ENCODE data around the gene SLC39A8. TPM values are rescaled to one million over a fixed set of nuclear protein-coding genes. Genes with fewer than 3 reads are reported as not detected.
"Not testable (repeated sequence)": the region's sequence is repeated elsewhere in the genome, so short reads cannot be mapped to it uniquely, and the experiment has no call there.

Gene SLC39A8
- total RNA-seq, 1 experiment from 2014 or later, result 22.8 TPM

- in situ Hi-C loops (cut with HindIII; ENCODE audit: low pct_unique_long_range_greater_than_20kb, low sequenced_read_pairs), result no loop called here
- no peak for DNase-seq (ENCODE audit: low read depth)
Measured at GRCh38 chr4:102311912-102312311, 33.4 kb downstream of the SLC39A8 start.

GRCh38 chr4:102311407-102311806 lies 33.9 kb downstream of the SLC39A8 start:
- in situ Hi-C loops (cut with HindIII; ENCODE audit: low pct_unique_long_range_greater_than_20kb, low sequenced_read_pairs), result no loop called here
- DNase-seq (ENCODE audit: low read depth), result no peak

DNA sequence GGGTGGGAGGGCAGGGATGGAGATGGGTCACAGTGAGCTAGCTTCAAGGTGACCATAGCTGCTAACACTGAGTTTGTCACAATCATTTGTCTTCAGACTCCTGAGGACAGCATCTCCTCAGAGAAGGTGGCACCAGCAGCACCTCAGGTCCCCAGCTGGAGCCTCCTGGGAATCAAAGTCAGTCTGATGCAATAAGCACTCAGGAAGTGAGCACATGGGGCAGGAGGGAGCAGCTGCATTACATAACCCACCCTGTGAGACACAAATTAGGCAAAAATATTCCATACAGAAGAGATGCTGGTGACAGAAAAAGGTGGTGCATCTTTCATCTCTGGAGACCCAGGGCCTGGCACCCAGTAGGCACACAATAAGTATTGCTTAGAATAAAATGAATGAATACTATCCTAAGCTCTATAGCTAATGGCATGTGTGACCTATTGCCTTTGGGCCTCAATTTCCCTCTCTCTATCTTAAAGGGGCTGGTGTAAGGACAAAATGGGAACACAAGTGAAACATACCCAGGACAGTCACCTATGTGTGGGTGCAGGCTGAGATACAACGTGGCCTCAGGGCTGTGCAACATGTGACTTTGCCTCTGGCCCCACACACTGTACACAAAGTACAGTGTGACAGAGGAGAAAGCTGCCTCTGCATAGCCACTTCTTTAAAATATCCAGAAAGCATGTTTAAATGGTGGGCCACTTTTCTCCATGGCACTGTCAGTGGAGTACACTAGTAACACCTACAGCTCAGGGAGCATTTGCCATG lies 37.1 kb downstream of the SLC39A8 start:
- in situ Hi-C loops (cut with HindIII; ENCODE audit: low pct_unique_long_range_greater_than_20kb, low sequenced_read_pairs), result no loop called here
- DNase-seq (ENCODE audit: low read depth), result no peak

- in situ Hi-C loops (cut with HindIII; ENCODE audit: low pct_unique_long_range_greater_than_20kb, low sequenced_read_pairs), result no loop called here
- DNase-seq (ENCODE audit: low read depth), result no peak
Measured at GRCh38 chr4:102305666-102306065, 39.6 kb downstream of the SLC39A8 start.

- no peak for DNase-seq (ENCODE audit: low read depth)
- in situ Hi-C loops (cut with HindIII; ENCODE audit: low pct_unique_long_range_greater_than_20kb, low sequenced_read_pairs), result no loop called here
Measured at GRCh38 chr4:102302762-102303161, 42.5 kb downstream of the SLC39A8 start.

- no peak for DNase-seq (ENCODE audit: low read depth)
- in situ Hi-C loops (cut with HindIII; ENCODE audit: low pct_unique_long_range_greater_than_20kb, low sequenced_read_pairs), result no loop called here
Measured at GRCh38 chr4:102301167-102301566, 44.1 kb downstream of the SLC39A8 start.

DNA sequence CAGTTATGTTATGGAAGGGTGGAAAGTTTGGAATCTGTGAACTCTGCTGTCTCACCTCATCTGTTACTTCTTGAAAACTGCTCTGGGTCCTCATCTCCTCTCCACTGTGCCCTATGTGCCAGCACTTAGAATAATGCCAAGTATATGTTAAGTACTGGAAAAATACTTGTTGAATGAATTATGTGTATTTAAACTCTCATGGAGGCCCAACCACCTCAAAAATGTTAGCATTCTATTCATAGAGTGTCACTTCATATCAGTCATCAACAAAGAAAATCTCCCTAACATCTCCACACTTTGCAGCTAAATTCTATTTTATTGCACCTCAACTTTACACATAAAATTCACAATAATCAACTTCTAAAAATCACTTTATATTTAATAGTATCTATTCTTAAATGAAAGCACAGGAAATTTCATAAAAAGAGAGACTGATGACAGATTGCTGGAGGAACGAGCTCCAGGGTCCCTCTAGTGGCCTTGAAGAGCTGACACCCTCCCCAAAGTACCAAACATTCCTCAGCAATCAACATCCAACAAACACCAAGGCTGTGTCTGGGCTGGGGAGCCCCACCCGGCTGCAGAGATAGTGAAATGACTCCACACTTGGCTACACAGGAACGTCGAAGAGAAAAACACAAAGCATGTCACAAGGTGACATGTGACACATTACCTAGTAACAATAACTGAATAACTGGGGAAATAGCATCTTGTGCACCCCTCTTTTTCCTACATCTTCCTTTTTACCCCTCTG lies 45.8 kb downstream of the SLC39A8 start:
- in situ Hi-C loops (cut with HindIII; ENCODE audit: low pct_unique_long_range_greater_than_20kb, low sequenced_read_pairs), result no loop called here
- peak; percentile 75 for DNase-seq (ENCODE audit: low read depth)

- in situ Hi-C loops (cut with HindIII; ENCODE audit: low pct_unique_long_range_greater_than_20kb, low sequenced_read_pairs), result no loop called here
- DNase-seq (ENCODE audit: low read depth), result no peak
Measured at GRCh38 chr4:102298716-102299115, 46.6 kb downstream of the SLC39A8 start.

DNA sequence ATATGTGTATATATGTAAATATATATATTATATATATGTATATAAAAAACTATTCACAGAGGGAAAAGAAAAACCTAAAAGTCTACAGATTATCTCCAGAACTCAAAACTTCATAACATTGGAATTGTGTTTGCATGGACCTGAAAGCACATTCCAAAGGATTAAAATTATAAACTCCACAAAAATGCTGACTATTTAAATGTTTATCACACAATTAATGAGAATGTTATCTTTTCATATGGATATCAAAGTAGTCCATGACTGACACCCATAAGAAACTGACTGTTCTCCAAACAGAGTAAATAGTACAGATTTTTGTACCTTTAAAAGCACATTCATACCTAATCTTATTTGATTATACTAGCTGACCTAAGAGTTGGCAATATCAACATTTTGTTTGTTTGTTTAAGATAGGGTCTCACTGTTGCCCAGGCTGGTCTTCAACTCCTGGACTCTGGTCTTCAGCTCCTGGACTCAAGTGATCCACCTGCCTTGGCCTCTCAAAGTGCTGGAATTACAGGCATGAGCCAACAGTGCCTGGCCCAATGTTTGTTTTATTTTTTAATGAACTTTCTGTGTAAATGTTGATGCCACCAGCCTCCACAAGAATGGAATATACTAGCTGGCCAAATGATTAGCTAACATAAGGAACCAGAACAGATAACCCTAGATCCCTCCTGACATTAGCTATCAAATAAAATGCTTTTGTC lies 50.0 kb downstream of the SLC39A8 start:
- DNase-seq (ENCODE audit: low read depth), result no peak
- in situ Hi-C loops (cut with HindIII; ENCODE audit: low pct_unique_long_range_greater_than_20kb, low sequenced_read_pairs), result no loop called here

GRCh38 chr4:102288497-102288896 lies 56.8 kb downstream of the SLC39A8 start:
- in situ Hi-C loops (cut with HindIII; ENCODE audit: low pct_unique_long_range_greater_than_20kb, low sequenced_read_pairs), result no loop called here
- no peak for DNase-seq (ENCODE audit: low read depth)

DNA sequence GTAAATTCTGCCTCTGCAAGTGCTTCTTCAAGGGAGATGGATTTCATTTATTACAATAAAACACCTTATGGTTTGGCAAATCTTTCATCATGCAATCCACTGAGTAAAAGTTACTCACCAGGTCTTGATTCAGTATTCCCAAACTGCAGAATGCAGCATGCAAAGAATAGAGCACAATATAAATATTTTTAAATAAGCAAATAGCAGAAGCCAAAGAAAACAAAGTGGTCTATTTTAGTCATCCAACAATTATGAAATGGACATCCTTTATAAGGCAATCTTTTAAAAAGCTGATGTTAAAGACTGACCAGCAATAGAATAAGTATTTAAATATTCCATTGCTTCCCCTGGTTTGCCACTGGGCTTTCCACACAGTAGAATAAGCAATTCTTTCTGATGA lies 59.5 kb downstream of the SLC39A8 start:
- no peak for DNase-seq (ENCODE audit: low read depth)
- in situ Hi-C loops (cut with HindIII; ENCODE audit: low pct_unique_long_range_greater_than_20kb, low sequenced_read_pairs), result no loop called here

DNA sequence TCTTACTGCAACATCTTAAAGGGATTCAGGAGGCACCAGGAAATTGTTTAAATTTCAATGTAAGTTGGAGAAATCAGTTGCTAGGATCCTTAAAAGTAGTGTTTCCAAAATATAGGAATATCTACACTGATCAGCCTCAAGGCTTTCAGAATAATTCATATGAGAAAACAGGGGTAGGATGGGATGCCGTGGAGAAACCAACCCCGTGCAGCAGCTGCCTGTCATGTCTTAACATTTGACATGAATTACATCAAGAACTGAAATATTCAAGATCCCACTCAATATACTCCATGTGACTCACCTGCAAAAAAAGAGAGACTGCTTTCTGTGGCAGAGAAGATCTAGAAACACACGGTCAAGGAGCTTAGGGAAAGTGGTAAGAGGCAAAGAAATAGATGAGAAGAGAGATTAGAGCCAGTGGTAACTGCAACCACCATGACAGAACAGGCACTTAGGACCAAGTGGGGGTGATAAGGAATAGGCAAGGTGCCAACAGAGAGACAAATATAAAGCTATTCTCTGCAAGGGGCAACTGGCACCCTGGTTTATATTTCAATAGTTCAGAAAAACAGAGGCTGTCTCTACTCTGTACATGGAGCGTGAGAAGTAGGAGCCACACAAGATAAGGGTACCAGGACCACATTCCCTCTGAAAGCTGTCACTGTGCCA lies 64.0 kb downstream of the SLC39A8 start:
- in situ Hi-C loops (cut with HindIII; ENCODE audit: low pct_unique_long_range_greater_than_20kb, low sequenced_read_pairs), result no loop called here
- no peak for DNase-seq (ENCODE audit: low read depth)

DNA sequence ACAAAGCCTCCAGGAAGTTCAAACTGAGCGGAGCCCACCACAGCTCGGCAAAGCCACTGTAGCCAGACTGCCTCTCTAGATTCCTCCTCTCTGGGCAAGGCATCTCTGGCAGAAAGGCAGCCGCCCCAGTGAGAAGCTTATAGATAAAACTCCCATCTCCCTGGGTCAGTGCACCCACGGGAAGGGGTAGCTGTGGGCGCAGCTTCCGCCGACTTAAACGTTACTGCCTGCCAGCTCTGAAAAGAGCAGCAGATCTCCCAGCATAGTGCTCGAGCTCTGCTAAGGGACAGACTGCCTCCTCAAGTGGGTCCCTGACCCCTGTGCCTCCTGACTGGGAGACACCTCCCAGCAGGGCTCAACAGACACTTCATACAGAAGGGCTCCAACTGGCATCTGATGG lies 72.0 kb downstream of the SLC39A8 start:
- DNase-seq (ENCODE audit: low read depth); in situ Hi-C loops (cut with HindIII; ENCODE audit: low pct_unique_long_range_greater_than_20kb, low sequenced_read_pairs): not testable (repeated sequence)

GRCh38 chr4:102272318-102272717 lies 73.0 kb downstream of the SLC39A8 start:
- in situ Hi-C loops (cut with HindIII; ENCODE audit: low pct_unique_long_range_greater_than_20kb, low sequenced_read_pairs), result no loop called here
- DNase-seq (ENCODE audit: low read depth), result no peak

- in situ Hi-C loops (cut with HindIII; ENCODE audit: low pct_unique_long_range_greater_than_20kb, low sequenced_read_pairs), result no loop called here
- DNase-seq (ENCODE audit: low read depth), result no peak
Measured at GRCh38 chr4:102268355-102268754, 76.9 kb downstream of the SLC39A8 start.

DNA sequence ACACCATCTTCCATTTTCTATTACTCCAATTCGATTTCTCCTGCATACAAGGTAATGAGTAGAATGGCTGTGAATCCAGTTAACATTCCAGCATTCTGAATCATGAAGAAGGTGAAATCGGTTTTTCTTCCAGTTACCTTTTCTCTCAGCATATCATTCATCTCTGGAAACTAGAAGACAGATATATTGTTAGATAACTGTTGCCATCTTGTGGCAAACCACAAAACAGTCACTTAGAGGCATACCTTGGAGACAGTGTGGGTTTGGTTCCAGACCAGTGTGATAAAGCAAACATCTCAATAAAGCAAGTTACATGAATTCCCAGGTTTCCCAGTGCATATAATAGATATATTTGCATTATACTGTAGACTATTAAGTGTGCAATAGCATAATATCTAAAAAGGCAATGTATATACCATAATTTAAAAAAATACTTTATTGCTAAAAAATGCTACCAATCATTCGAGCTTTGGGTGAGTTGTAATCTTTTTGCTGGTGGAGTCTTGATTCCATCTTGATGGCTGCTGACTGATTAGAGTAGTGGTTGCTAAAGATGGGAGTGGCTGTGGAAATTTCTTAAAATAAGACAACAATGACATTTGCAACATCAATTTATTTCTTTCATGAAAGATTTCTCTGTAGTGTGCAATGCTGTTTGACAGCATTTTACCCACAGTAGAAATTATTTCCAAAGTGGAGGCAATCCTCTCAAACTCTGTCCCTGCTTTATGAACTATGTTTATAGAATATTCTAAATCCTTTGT lies 82.1 kb downstream of the SLC39A8 start:
- in situ Hi-C loops (cut with HindIII; ENCODE audit: low pct_unique_long_range_greater_than_20kb, low sequenced_read_pairs), result no loop called here

GRCh38 chr4:102259702-102260101 lies 85.6 kb downstream of the SLC39A8 start:
- DNase-seq (ENCODE audit: low read depth), result no peak
- in situ Hi-C loops (cut with HindIII; ENCODE audit: low pct_unique_long_range_greater_than_20kb, low sequenced_read_pairs), result no loop called here

More for the DNA sequence above, 82.1 kb downstream of the SLC39A8 start:
- DNase-seq (ENCODE audit: low read depth), result peak; percentile 57

- DNase-seq (ENCODE audit: low read depth), result no peak
- in situ Hi-C loops (cut with HindIII; ENCODE audit: low pct_unique_long_range_greater_than_20kb, low sequenced_read_pairs), result no loop called here
Measured at GRCh38 chr4:102259081-102259480, 86.2 kb downstream of the SLC39A8 start.

Measured in Caki2 (cell line).